ENCODE results near the gene ERMP1.
A peak's percentile ranks its signal among the peaks of the same experiment; 100 is the strongest.

ERMP1 gene

DNA sequence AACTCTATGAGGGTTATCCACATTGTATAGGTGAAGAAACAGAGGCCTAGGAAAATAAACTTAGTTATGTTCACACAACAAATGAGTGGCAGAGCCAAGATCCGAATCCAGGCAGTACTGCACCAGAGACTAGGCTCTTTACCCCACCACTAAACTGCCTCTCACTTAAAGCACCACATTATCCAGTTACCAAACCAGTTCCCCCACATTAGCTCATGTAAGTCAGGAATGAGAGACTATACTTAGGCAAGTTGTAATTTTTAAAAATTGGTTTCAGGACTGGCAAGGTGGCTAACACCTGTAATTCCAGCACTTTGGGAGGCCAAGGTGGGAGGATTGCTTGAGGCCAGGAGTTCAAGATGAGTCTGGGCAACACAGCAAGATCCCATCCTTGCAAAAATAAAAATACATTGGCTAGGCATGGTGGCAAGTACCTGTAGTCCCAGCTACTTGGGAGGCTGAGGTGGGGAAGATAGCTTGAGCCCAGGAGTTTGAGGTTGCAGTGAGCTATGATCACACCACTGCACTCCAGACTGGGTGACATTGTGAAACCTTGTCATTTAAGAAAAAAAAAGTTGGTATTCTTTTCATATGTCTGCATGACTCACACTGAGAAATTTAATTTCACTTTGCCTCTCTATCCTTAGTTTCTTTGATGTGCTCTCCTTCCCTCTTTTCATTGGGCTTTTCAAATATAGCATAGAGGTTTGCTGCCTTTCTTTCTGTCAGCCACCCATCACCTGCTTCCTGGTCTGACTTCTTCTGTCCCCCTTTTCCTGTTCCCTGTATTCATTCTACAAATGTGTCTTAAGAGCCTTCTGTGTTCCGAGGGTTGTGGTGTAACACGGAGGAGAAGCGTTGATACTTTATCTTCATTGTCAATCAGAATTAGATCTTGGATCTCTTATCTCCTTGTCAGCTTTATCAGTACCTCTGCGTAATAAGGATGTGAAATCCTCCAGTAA lies 64.7 kb downstream of the ERMP1 start:
- H3K4me3 ChIP-seq (ENCODE audit: low read depth, low read length): no peak overlapping the region
- no peak for DNase-seq (ENCODE audit: low read depth)
- TF ChIP-seq, protein P1, sequence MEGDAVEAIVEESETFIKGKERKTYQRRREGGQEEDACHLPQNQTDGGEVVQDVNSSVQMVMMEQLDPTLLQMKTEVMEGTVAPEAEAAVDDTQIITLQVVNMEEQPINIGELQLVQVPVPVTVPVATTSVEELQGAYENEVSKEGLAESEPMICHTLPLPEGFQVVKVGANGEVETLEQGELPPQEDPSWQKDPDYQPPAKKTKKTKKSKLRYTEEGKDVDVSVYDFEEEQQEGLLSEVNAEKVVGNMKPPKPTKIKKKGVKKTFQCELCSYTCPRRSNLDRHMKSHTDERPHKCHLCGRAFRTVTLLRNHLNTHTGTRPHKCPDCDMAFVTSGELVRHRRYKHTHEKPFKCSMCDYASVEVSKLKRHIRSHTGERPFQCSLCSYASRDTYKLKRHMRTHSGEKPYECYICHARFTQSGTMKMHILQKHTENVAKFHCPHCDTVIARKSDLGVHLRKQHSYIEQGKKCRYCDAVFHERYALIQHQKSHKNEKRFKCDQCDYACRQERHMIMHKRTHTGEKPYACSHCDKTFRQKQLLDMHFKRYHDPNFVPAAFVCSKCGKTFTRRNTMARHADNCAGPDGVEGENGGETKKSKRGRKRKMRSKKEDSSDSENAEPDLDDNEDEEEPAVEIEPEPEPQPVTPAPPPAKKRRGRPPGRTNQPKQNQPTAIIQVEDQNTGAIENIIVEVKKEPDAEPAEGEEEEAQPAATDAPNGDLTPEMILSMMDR (IDR thresholded peaks at IDR 0.05; ENCODE audit: control insufficient read depth, extremely low read depth, insufficient read depth): no peak

DNA sequence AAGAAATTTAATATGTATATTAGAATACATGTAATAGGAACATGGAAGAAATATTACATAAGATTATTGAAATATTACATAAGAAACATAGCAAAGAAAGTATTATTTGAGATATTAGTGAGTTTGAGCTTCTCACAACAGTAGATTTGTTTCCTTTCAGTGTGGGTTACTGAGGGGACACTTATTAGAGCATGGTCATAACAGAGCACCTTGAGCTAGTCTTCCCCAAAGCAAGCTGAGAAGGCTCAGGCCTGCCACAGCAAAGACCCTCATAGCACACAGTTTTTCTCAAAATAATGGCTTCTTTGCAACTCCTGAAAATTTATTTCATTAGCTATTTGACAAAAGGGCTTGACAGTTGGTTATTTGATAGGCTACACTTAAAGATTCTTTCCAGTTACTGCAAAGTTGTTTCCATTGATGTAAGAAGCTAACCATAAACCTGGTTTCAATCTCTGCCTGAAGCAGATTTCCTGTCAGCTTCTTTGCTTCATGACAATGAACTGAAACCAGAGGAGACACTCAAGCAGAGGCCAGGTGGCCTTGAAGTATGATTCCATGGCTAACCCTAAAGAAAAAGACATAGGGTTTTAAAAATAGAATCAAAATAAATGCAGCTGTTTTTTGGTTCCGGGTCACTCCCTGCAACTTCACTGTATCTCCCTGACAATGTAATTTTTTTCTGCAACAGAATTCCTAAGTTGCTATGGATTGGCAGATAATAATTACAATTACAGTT lies 68.6 kb downstream of the ERMP1 start:
- TF ChIP-seq, protein P1 (IDR thresholded peaks at IDR 0.05; ENCODE audit: control insufficient read depth, extremely low read depth, insufficient read depth): no peak
- H3K4me3 ChIP-seq (ENCODE audit: low read depth, low read length): no peak overlapping the region
- no peak for DNase-seq (ENCODE audit: low read depth)

GRCh38 chr9:5762421-5762820 lies 70.5 kb downstream of the ERMP1 start:
- H3K4me3 ChIP-seq (ENCODE audit: low read depth, low read length): no peak overlapping the region
- TF ChIP-seq, protein P1 (IDR thresholded peaks at IDR 0.05; ENCODE audit: control insufficient read depth, extremely low read depth, insufficient read depth): no peak
- no peak for DNase-seq (ENCODE audit: low read depth)

DNA sequence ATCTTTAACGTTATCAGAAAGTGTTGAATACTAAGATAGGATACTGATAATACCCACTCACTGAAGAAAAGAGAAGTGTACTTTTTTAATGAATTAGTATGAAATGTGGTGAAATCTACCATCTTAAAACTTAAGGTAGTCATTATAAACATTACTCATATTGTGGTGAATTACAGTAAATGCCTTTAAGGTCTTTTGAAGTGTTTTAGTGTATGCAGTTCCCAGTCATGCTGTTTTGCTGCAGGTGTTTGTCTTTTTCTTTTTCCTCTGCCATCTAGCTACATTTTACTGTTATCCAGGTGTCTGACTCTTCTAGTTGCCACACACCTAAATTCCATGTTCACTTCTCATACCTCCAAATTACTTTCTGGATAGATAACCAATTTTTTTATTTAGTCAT lies 72.6 kb downstream of the ERMP1 start:
- TF ChIP-seq, protein P1 (IDR thresholded peaks at IDR 0.05; ENCODE audit: control insufficient read depth, extremely low read depth, insufficient read depth): no peak
- H3K4me3 ChIP-seq (ENCODE audit: low read depth, low read length): no peak overlapping the region
- no peak for DNase-seq (ENCODE audit: low read depth)

- DNase-seq (ENCODE audit: low read depth): peak; percentile 49
- H3K4me3 ChIP-seq (ENCODE audit: low read depth, low read length): no peak overlapping the region
- TF ChIP-seq, protein P1 (IDR thresholded peaks at IDR 0.05; ENCODE audit: control insufficient read depth, extremely low read depth, insufficient read depth): no peak
Observed at GRCh38 chr9:5756633-5757032, 76.3 kb downstream of the ERMP1 start.

- TF ChIP-seq, protein P1 (IDR thresholded peaks at IDR 0.05; ENCODE audit: control insufficient read depth, extremely low read depth, insufficient read depth): no peak
- H3K4me3 ChIP-seq (ENCODE audit: low read depth, low read length): no peak overlapping the region
- no peak for DNase-seq (ENCODE audit: low read depth)
Observed at GRCh38 chr9:5750569-5750968, 82.3 kb downstream of the ERMP1 start.
